Panc1 (cell line): ENCODE measurements around the gene TEX53. TPM values are rescaled to one million over a fixed set of nuclear protein-coding genes. Genes with fewer than 3 reads are reported as not detected.

Experiments used
- ATAC-seq: fragments of 200-7000 bp; cut with Tn5 transposase; 2 replicates; pipeline ENCODE4 v1.9.1; 2020; ENCODE audit warnings: mild to moderate bottlenecking, moderate library complexity
- BruUV-seq: library from RNA; stranded (reverse); fragments of 400-500 nt; replicated peaks from 2 replicates; lab custom pipeline; 2021; lab: Mats Ljungman, UMichigan
- CTCF ChIA-PET: fragments of 300-600 bp; sonication (Branson Sonifier 250); formaldehyde crosslinking; loops from one replicate; lab custom pipeline; 2022; ENCODE audit warnings: antibody characterized with exemption; lab: Charles Lee
- POLR2A ChIA-PET: fragments of 300-600 bp; sonication (Branson Sonifier 250); formaldehyde crosslinking; loops from one replicate; lab custom pipeline; 2022; ENCODE audit warnings: antibody characterized with exemption; lab: Charles Lee
- DNase-seq: peaks from one replicate; pipeline ENCODE4 v3.0.0-alpha.2; 2010; ENCODE audit warnings: low read depth, low spot score
- H3K27ac ChIP-seq: 2 replicates; pipeline ENCODE4 v1.5.1; 2011; ENCODE audit warnings: mild to moderate bottlenecking, low read length, inconsistent platforms
- H3K27me3 ChIP-seq: fragments of 200-500 bp; sonication (Bioruptor generic); 2 replicates; pipeline ENCODE4 v1.6.0; 2014; ENCODE audit warnings: low read length, inconsistent platforms; ENCODE audit not compliant: control insufficient read depth, insufficient read depth
- H3K36me3 ChIP-seq: fragments of 200-500 bp; sonication (Bioruptor generic); 2 replicates; pipeline ENCODE4 v1.5.1; 2014; ENCODE audit warnings: inconsistent platforms, mild to moderate bottlenecking, low read length, moderate library complexity; ENCODE audit not compliant: control insufficient read depth, insufficient read depth
- H3K4me1 ChIP-seq: 2 replicates; pipeline ENCODE4 v1.5.1; 2011; ENCODE audit warnings: inconsistent platforms, mild to moderate bottlenecking, low read length, moderate library complexity; ENCODE audit not compliant: control insufficient read depth, insufficient read depth
- H3K4me3 ChIP-seq, 2 experiments: 2 replicates each; pipeline ENCODE4 v1.5.1; 2011 to 2012; ENCODE audit warnings: low read depth in 2 of 2, low read length in 2 of 2, mild to moderate bottlenecking in 2 of 2, inconsistent platforms in 1 of 2, moderate library complexity in 1 of 2
- H3K9me3 ChIP-seq: fragments of 200-500 bp; sonication (Bioruptor generic); 2 replicates; pipeline ENCODE4 v1.5.1; 2014; ENCODE audit warnings: low read depth, mild to moderate bottlenecking, inconsistent platforms, low read length, moderate library complexity; ENCODE audit not compliant: control insufficient read depth, insufficient read depth
- POLR2AphosphoS5 ChIP-seq: IDR thresholded peaks from 2 replicates; pipeline ENCODE4 v1.6.1; 2012; ENCODE audit warnings: mild to moderate bottlenecking, low read depth, low read length, moderate library complexity
- REST ChIP-seq, 2 experiments: IDR thresholded peaks; 2 replicates each; pipeline ENCODE4 v1.6.1; 2011 to 2012; ENCODE audit warnings: low read depth in 2 of 2, control low read depth in 1 of 2, low read length in 1 of 2, mild to moderate bottlenecking in 1 of 2, moderate library complexity in 1 of 2; ENCODE audit not compliant: insufficient read depth in 1 of 2
- SIN3A ChIP-seq: IDR thresholded peaks from 2 replicates; pipeline ENCODE4 v1.6.1; 2012; ENCODE audit warnings: low read depth, mild to moderate bottlenecking, low read length, moderate library complexity, borderline replicate concordance; ENCODE audit not compliant: insufficient read depth
- TCF7L2 ChIP-seq: IDR thresholded peaks from 2 replicates; pipeline ENCODE4 v1.6.1; 2011; ENCODE audit warnings: mild to moderate bottlenecking, low read depth, low read length, inconsistent platforms
- in situ Hi-C: cut with HindIII; loops from 2 replicates; pipeline ENCODE4 v1.10.0; 2016; ENCODE audit warnings: low sequenced_read_pairs, low pct_unique_long_range_greater_than_20kb
- intact Hi-C: fragments of 100-400 bp; cut with micrococcal nuclease; formaldehyde crosslinking; loops from one replicate; pipeline ENCODE4 v1.10.0; 2022; ENCODE audit not compliant: unreplicated experiment
- total RNA-seq: library from RNA; stranded (reverse); gene quantifications from one replicate; pipeline ENCODE4 v1.2.1, GENCODE V29; 2021; ENCODE audit not compliant: unreplicated experiment
- TF ChIP-seq, protein P1 (sequence below): fragments of 450-650 bp; IDR thresholded peaks from 2 replicates; pipeline ENCODE4 v1.5.1; 2017; ENCODE audit warnings: mild to moderate bottlenecking

The TEX53 gene
- total RNA-seq, 1 experiment from 2014 or later, result not detected

DNA sequence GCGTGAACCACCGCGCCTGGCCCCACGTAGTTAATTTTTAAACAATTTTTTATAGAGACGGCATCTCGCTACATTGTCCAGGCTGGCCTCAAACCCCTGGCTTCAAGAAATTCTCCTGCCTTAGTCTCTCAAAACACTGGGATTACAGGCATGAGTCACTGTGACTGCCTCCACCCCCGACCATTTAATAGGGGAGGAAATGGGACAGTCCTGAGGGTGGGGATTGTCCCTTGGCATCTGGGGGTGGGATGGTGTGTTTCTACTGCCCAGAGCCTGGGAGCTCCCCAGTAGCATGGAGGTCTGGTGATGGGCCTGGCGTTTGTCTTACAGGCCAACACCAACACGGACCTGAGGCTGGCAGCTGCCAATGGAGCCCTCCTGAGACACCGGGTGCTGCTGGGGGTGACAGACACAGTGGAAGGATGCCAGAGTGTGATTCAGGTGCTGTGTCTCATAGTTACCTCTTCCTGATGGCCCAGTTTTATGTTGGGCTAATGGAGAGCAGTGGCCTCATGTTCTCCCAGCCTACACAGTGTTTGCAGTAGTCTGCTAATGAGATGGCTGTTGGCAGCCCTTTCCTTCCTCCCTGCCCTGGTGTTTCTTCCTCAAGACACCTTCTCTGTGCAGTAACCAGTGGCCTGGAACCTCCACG, 24.0 kb downstream of the TEX53 start:
- Histone ChIP-seq H3K27me3 (no peaks in the 10 kb centered on the region), H3K36me3 (no peaks in the 10 kb centered on the region), H3K4me1 (no peaks in the 10 kb centered on the region), H3K4me3 (no peak overlapping the region), H3K27ac (no peak overlapping the region), H3K9me3 (no peaks in the 10 kb centered on the region)
- ATAC-seq, result no peak
- POLR2A ChIA-PET, result no interaction called here
- DNase-seq, result no peak
- TF ChIP-seq POLR2AphosphoS5 (no peak), TCF7L2 (no peak), REST (IDR thresholded peaks at IDR 0.05; ENCODE audit: insufficient read depth in 1 of 2, low read depth in 2 of 2, low read length in 1 of 2) (no peak), SIN3A (no peak)
- TF ChIP-seq, protein P1, sequence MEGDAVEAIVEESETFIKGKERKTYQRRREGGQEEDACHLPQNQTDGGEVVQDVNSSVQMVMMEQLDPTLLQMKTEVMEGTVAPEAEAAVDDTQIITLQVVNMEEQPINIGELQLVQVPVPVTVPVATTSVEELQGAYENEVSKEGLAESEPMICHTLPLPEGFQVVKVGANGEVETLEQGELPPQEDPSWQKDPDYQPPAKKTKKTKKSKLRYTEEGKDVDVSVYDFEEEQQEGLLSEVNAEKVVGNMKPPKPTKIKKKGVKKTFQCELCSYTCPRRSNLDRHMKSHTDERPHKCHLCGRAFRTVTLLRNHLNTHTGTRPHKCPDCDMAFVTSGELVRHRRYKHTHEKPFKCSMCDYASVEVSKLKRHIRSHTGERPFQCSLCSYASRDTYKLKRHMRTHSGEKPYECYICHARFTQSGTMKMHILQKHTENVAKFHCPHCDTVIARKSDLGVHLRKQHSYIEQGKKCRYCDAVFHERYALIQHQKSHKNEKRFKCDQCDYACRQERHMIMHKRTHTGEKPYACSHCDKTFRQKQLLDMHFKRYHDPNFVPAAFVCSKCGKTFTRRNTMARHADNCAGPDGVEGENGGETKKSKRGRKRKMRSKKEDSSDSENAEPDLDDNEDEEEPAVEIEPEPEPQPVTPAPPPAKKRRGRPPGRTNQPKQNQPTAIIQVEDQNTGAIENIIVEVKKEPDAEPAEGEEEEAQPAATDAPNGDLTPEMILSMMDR, result no peak
- BruUV-seq, result no TSS peak
- CTCF ChIA-PET, result no interaction called here
- in situ Hi-C loops (no loop called here), intact Hi-C loops (no loop called here)

DNA sequence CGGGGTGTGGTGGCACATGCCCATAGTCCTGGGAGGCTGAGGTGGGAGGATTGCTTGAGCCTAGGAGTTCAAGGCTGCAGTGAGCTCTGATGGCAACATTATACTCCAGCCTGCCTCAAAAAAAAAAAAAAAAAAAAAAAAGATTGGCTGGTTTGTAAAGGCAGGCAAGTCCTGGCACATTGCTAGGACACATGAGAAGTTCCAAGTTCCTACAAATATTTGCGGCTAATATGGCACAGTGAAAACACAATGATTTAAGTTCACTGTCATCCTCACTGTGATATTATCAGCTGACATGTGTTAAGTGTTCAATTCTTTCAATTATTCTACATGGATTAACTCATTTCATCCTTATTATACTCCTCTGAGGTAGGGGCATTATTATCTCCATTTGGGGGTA, 26.4 kb downstream of the TEX53 start:
- Histone ChIP-seq H3K27ac (no peak overlapping the region), H3K4me3 (no peak overlapping the region)

More for the DNA sequence above, 26.4 kb downstream of the TEX53 start:
- Histone ChIP-seq H3K9me3 (no peaks in the 10 kb centered on the region), H3K36me3 (no peaks in the 10 kb centered on the region), H3K27me3 (no peaks in the 10 kb centered on the region), H3K4me1 (no peaks in the 10 kb centered on the region)
- CTCF ChIA-PET, result no interaction called here
- no TSS peak for BruUV-seq
- ATAC-seq (no peak), DNase-seq (no peak)
- POLR2A ChIA-PET, result no interaction called here
- no peak for TF ChIP-seq SIN3A
- no peak for TF ChIP-seq POLR2AphosphoS5
- TF ChIP-seq TCF7L2, result no peak
- no peak for TF ChIP-seq REST (IDR thresholded peaks at IDR 0.05; ENCODE audit: insufficient read depth in 1 of 2, low read depth in 2 of 2, low read length in 1 of 2)
- in situ Hi-C loops (no loop called here), intact Hi-C loops (no loop called here)
